B cell (primary cell): ENCODE data around the gene TAF1D.

Experiments
- EZH2 ChIP-seq: IDR thresholded peaks from 2 replicates; pipeline ENCODE4 v1.6.1; 2012; ENCODE audit warnings: borderline replicate concordance, low read depth, mild to moderate bottlenecking, moderate library complexity, low read length; ENCODE audit not compliant: insufficient read depth, poor library complexity, severe bottlenecking
- TF ChIP-seq, protein P1 (sequence below): fragments of 200-600 bp; IDR thresholded peaks from one replicate; pipeline ENCODE4 v1.8.0; 2022; ENCODE audit warnings: antibody characterized with exemption, mild to moderate bottlenecking

DNA sequence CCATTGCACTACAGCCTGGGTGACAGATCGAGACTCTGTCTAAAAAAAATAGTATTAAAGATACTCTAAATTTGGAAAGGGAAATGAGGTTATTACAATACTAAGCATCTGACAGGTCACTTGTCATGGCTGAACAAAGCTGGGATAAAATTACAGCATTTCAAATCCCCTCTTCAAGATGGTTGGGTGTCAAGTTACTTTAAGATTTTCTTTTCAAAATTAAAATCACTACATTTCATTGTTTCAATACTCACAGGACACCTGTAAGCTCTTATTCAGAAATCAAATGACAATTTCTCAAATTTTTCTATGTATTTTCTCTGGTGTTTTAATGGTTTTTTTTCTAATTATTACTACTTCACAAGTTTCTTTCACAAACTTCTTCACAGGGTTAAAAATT lies 5.7 kb downstream of the TAF1D start:
- TF ChIP-seq, protein P1, sequence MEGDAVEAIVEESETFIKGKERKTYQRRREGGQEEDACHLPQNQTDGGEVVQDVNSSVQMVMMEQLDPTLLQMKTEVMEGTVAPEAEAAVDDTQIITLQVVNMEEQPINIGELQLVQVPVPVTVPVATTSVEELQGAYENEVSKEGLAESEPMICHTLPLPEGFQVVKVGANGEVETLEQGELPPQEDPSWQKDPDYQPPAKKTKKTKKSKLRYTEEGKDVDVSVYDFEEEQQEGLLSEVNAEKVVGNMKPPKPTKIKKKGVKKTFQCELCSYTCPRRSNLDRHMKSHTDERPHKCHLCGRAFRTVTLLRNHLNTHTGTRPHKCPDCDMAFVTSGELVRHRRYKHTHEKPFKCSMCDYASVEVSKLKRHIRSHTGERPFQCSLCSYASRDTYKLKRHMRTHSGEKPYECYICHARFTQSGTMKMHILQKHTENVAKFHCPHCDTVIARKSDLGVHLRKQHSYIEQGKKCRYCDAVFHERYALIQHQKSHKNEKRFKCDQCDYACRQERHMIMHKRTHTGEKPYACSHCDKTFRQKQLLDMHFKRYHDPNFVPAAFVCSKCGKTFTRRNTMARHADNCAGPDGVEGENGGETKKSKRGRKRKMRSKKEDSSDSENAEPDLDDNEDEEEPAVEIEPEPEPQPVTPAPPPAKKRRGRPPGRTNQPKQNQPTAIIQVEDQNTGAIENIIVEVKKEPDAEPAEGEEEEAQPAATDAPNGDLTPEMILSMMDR = no peak
- no peak for TF ChIP-seq EZH2
